DOHH2 (cell line): ENCODE results near the gene ETFDH.

Source experiments
- H3F3A ChIP-seq: fragments of 200-600 bp; sonication (generic), shearing (Covaris generic); 2 replicates; pipeline ENCODE4 v1.6.0; 2016; ENCODE audit warnings: antibody characterized with exemption, mild to moderate bottlenecking; ENCODE audit not compliant: control insufficient read depth, insufficient read depth
- H3K27ac ChIP-seq: fragments of 200-600 bp; sonication (generic); 2 replicates; pipeline ENCODE4 v1.5.1; 2014; ENCODE audit warnings: low read depth, mild to moderate bottlenecking, low read length, moderate library complexity
- H3K27me3 ChIP-seq: fragments of 200-600 bp; sonication (generic); 2 replicates; pipeline ENCODE4 v1.6.1; 2014; ENCODE audit warnings: mild to moderate bottlenecking, low read length, mixed read lengths; ENCODE audit not compliant: control insufficient read depth
- H3K36me3 ChIP-seq: fragments of 200-600 bp; sonication (generic); 2 replicates; pipeline ENCODE4 v1.6.1; 2014; ENCODE audit warnings: mild to moderate bottlenecking, low read length, moderate library complexity, mixed read lengths; ENCODE audit not compliant: control insufficient read depth
- H3K4me1 ChIP-seq: fragments of 200-600 bp; sonication (generic); 2 replicates; pipeline ENCODE4 v1.6.1; 2014; ENCODE audit warnings: mild to moderate bottlenecking, low read length, mixed read lengths; ENCODE audit not compliant: control insufficient read depth
- H3K4me2 ChIP-seq: fragments of 200-600 bp; sonication (generic); 2 replicates; pipeline ENCODE4 v1.6.0; 2014; ENCODE audit warnings: mild to moderate bottlenecking, low read length, moderate library complexity
- H3K4me3 ChIP-seq: fragments of 200-600 bp; sonication (generic); 2 replicates; pipeline ENCODE4 v1.5.1; 2014; ENCODE audit warnings: mild to moderate bottlenecking, low read length, mixed read lengths
- H3K79me2 ChIP-seq: fragments of 200-600 bp; sonication (generic); 2 replicates; pipeline ENCODE4 v1.6.1; 2014; ENCODE audit warnings: mild to moderate bottlenecking, low read length, mixed read lengths; ENCODE audit not compliant: control insufficient read depth
- H3K9me2 ChIP-seq: fragments of 200-600 bp; sonication (generic); replicated peaks from 2 replicates; pipeline ENCODE4 v1.6.1; 2014; ENCODE audit warnings: mild to moderate bottlenecking, low read length, mixed read lengths; ENCODE audit not compliant: control insufficient read depth
- H3K9me3 ChIP-seq: fragments of 200-600 bp; sonication (generic); 2 replicates; pipeline ENCODE4 v1.6.1; 2014; ENCODE audit warnings: antibody characterized with exemption, low read length, mixed read lengths; ENCODE audit not compliant: control insufficient read depth, insufficient read depth
- H4K20me1 ChIP-seq: fragments of 200-600 bp; sonication (generic); 2 replicates; pipeline ENCODE4 v1.6.0; 2014; ENCODE audit warnings: low read depth, mild to moderate bottlenecking, antibody characterized with exemption, low read length, moderate library complexity; ENCODE audit not compliant: control insufficient read depth, insufficient read depth
- CTCF ChIP-seq: fragments of 200-600 bp; sonication (generic); IDR thresholded peaks from one replicate; pipeline ENCODE4 v1.5.1; 2014; ENCODE audit warnings: antibody characterized with exemption, mild to moderate bottlenecking, low read depth, low read length; ENCODE audit not compliant: poor library complexity, severe bottlenecking
- EZH2phosphoT487 ChIP-seq: fragments of 200-600 bp; sonication (generic); IDR thresholded peaks from 2 replicates; pipeline ENCODE4 v1.6.1; 2017; ENCODE audit warnings: borderline replicate concordance, mild to moderate bottlenecking, antibody characterized with exemption, low read length, moderate library complexity, mixed read lengths

Gene ETFDH

GRCh38 chr4:158670975-158671664 is 976 bp upstream of the ETFDH start:
- no peaks in the 10 kb centered on the region for H3K9me3 ChIP-seq
- peaks cover 27% of the 10 kb centered on the region for H3K4me1 ChIP-seq
- no peaks in the 10 kb centered on the region; the same call in none of the 2 replicates for H3F3A ChIP-seq
- peaks cover 48% of the 10 kb centered on the region for H3K79me2 ChIP-seq
- TF ChIP-seq CTCF = no peak
- no peak for TF ChIP-seq EZH2phosphoT487
- no peaks in the 10 kb centered on the region for H3K9me2 ChIP-seq
- no peaks in the 10 kb centered on the region for H3K27me3 ChIP-seq
- H3K4me2 ChIP-seq = peak overlapping the region; percentile 97
- H3K4me3 ChIP-seq = peak overlapping the region; percentile 96
- peaks cover 5% of the 10 kb centered on the region; the same call in 1 of the 2 replicates for H4K20me1 ChIP-seq
- H3K36me3 ChIP-seq = peaks cover 25% of the 10 kb centered on the region
- H3K27ac ChIP-seq = peak overlapping the region; percentile 61

GRCh38 chr4:158671665-158671914 is 506 bp upstream of the ETFDH start, which contains the start of gene C4orf46:
Gene C4orf46, minus strand, starts transcription at chr4:158671887. Its CDS starts 86 bp downstream, at chr4:158671801.
- Histone ChIP-seq H3F3A (no peaks in the 10 kb centered on the region; the same call in none of the 2 replicates), H3K4me1 (peaks cover 27% of the 10 kb centered on the region), H3K27me3 (no peaks in the 10 kb centered on the region), H3K4me3 (peak within 1 kb of the TSS; percentile 96), H3K4me2 (peak within 1 kb of the TSS; percentile 97), H3K9me2 (no peaks in the 10 kb centered on the region), H3K79me2 (peaks cover 48% of the 10 kb centered on the region), H3K36me3 (peaks cover 20% of the 10 kb centered on the region), H4K20me1 (peaks cover 5% of the 10 kb centered on the region; the same call in 1 of the 2 replicates), H3K9me3 (no peaks in the 10 kb centered on the region), H3K27ac (peak within 1 kb of the TSS; percentile 61)
- no peak for TF ChIP-seq CTCF
- no peak for TF ChIP-seq EZH2phosphoT487

GRCh38 chr4:158673633-158674032 is 1.5 kb downstream of the ETFDH start:
- Histone ChIP-seq H3K9me3 (no peaks in the 10 kb centered on the region), H4K20me1 (peaks cover 5% of the 10 kb centered on the region; the same call in 1 of the 2 replicates), H3K79me2 (peaks cover 41% of the 10 kb centered on the region), H3K27me3 (no peaks in the 10 kb centered on the region), H3K9me2 (no peaks in the 10 kb centered on the region), H3F3A (no peaks in the 10 kb centered on the region; the same call in 1 of the 2 replicates), H3K4me3 (no peak overlapping the region; the same call in 1 of the 2 replicates), H3K4me1 (peaks cover 27% of the 10 kb centered on the region), H3K36me3 (peaks cover 13% of the 10 kb centered on the region), H3K4me2 (peak overlapping the region; percentile 97), H3K27ac (no peak overlapping the region)
- TF ChIP-seq CTCF (no peak), EZH2phosphoT487 (no peak)
